ENCODE results near the gene GRIA4.
"Not testable (repeated sequence)": the region's sequence is repeated elsewhere in the genome, so short reads cannot be mapped to it uniquely, and the experiment has no call there.

The GRIA4 gene

GRCh38 chr11:105763594-105763993 lies 153.7 kb downstream of the GRIA4 start:
- DNase-seq (ENCODE audit: insufficient read length, low spot score) (no peak), FAIRE-seq (no peak)
- no peak for TF ChIP-seq POU2F2 (IDR thresholded peaks at IDR 0.05; ENCODE audit: low read depth, low read length)
- TF ChIP-seq POLR2AphosphoS5 (IDR thresholded peaks at IDR 0.05; ENCODE audit: low read depth, low read length): no peak
- no peak for TF ChIP-seq PAX5 (IDR thresholded peaks at IDR 0.05; ENCODE audit: insufficient read depth, low read length, severe bottlenecking)
- TF ChIP-seq POLR2A (IDR thresholded peaks at IDR 0.05; ENCODE audit: low read depth, low read length): no peak

DNA sequence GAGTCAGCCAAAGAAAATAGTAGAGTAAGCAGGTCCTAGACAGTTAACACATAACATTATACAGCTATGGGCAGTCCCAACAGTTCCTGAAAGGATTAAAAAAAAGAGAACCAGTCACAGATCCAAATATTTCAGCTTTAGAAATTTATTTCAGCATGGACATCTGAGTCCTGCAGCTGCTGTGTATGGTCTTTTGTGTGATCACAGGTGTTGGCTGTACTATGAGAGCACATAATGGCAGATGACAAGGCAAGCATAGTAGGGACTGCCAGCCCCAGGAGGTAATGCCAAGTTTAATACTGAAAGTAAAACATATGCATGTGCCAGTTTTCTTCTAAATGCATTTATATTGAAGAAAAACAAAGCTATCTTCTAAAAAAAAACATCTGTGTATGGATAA lies 158.1 kb downstream of the GRIA4 start:
- FAIRE-seq: no peak
- no peak for DNase-seq (ENCODE audit: insufficient read length, low spot score)
- TF ChIP-seq PAX5 (IDR thresholded peaks at IDR 0.05; ENCODE audit: insufficient read depth, low read length, severe bottlenecking): no peak

DNA sequence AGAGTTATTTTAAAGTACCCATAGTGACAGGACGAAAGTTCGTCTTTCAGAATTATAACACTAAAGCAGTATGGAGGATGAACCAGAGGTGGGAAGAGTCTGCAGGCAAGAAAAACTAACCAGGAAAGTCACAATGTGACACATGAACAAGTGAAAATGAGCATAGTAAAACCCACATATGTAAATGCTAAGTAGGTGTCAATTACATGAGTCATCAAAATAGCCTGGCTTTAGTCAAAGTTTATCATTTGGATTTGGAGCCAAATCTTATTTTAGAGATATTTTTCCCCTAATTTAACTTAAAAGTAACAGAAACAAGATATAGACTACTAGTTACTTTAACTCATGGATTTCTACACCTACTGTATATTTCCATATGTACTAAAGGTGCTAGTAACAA lies 159.8 kb downstream of the GRIA4 start:
- DNase-seq (ENCODE audit: insufficient read length, low spot score) (no peak), FAIRE-seq (no peak)
- no peak for TF ChIP-seq POLR2A (IDR thresholded peaks at IDR 0.05; ENCODE audit: low read depth, low read length)

GRCh38 chr11:105773452-105773851 lies 163.6 kb downstream of the GRIA4 start:
- peak; percentile 82 for FAIRE-seq
- not testable (repeated sequence) for DNase-seq (ENCODE audit: insufficient read length, low spot score)

- no peak for FAIRE-seq
- no peak for DNase-seq (ENCODE audit: insufficient read length, low spot score)
- TF ChIP-seq POLR2AphosphoS5 (IDR thresholded peaks at IDR 0.05; ENCODE audit: low read depth, low read length) (no peak), SPI1 (IDR thresholded peaks at IDR 0.05; ENCODE audit: low read depth, low read length) (no peak), POU2F2 (IDR thresholded peaks at IDR 0.05; ENCODE audit: low read depth, low read length) (no peak), TAF1 (IDR thresholded peaks at IDR 0.05; ENCODE audit: low read depth, low read length) (no peak), POLR2A (IDR thresholded peaks at IDR 0.05; ENCODE audit: low read depth, low read length) (no peak), PAX5 (IDR thresholded peaks at IDR 0.05; ENCODE audit: insufficient read depth, low read length, severe bottlenecking) (no peak)
Measured at GRCh38 chr11:105774899-105775298, 165.0 kb downstream of the GRIA4 start.

DNA sequence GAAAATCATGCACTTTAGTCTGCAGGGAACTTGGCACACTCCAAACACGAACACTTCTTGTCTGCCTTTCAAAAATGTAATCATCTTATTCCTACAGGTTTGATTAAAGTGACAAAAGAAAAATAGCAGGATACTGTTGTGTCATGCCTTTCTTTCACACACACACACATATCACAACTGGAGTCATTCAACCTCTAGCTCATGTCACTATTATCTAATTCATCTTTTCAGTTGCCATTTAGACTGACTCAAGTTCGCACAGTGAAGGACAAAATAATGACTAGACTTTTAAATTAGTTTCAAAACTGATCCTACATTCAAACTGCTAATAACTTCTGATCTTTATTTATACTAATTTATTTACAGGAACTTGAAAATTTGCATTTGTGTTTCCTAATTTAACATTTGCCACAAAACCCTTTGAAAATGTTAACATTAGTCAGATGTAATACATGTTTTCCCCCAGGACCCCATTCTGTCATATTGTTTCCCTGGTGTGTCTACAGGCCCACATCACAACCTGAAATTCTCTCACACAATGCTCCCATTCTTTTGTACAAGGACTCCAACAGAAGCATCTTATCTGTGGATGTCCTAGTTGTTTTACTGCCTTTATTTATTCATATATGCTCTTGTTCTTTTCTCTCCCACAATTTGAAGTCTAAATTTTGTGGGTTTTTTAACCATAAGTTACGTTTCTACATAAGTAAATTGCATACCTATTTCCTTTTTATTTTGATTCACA lies 171.1 kb downstream of the GRIA4 start:
- TF ChIP-seq PAX5 (IDR thresholded peaks at IDR 0.05; ENCODE audit: insufficient read depth, low read length, severe bottlenecking) (no peak), TAF1 (IDR thresholded peaks at IDR 0.05; ENCODE audit: low read depth, low read length) (no peak), POLR2AphosphoS5 (IDR thresholded peaks at IDR 0.05; ENCODE audit: low read depth, low read length) (no peak)
- no peak for FAIRE-seq
- no peak for DNase-seq (ENCODE audit: insufficient read length, low spot score)

GRCh38 chr11:105781807-105782206 lies 171.9 kb downstream of the GRIA4 start:
- DNase-seq (ENCODE audit: insufficient read length, low spot score) (no peak), FAIRE-seq (no peak)
- TF ChIP-seq POU2F2 (IDR thresholded peaks at IDR 0.05; ENCODE audit: low read depth, low read length) (no peak), POLR2AphosphoS5 (IDR thresholded peaks at IDR 0.05; ENCODE audit: low read depth, low read length) (no peak), SPI1 (IDR thresholded peaks at IDR 0.05; ENCODE audit: low read depth, low read length) (no peak), PAX5 (IDR thresholded peaks at IDR 0.05; ENCODE audit: insufficient read depth, low read length, severe bottlenecking) (no peak), POLR2A (IDR thresholded peaks at IDR 0.05; ENCODE audit: low read depth, low read length) (no peak), TAF1 (IDR thresholded peaks at IDR 0.05; ENCODE audit: low read depth, low read length) (no peak)

DNA sequence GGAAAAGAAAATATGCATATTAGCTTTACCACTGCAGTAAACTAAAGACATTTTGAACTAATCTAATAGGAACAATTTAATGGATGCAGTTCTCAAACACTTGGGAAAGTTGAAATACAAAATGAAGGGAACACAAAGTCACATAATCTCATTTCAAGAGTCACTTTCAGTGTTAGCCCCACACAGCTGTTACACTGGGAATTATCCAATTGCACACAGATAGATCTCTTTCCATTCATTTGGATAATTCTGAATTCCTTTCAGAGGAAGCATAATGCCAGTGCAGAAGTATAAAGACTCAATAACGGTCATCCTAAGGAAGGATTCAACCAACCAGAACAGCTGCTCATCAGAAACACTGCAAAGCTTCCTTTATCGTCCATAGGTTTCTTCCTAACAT lies 173.3 kb downstream of the GRIA4 start:
- TF ChIP-seq SPI1 (IDR thresholded peaks at IDR 0.05; ENCODE audit: low read depth, low read length) (no peak), POLR2AphosphoS5 (IDR thresholded peaks at IDR 0.05; ENCODE audit: low read depth, low read length) (no peak), PAX5 (IDR thresholded peaks at IDR 0.05; ENCODE audit: insufficient read depth, low read length, severe bottlenecking) (no peak), TAF1 (IDR thresholded peaks at IDR 0.05; ENCODE audit: low read depth, low read length) (no peak), POU2F2 (IDR thresholded peaks at IDR 0.05; ENCODE audit: low read depth, low read length) (no peak), POLR2A (IDR thresholded peaks at IDR 0.05; ENCODE audit: low read depth, low read length) (no peak)
- FAIRE-seq (no peak), DNase-seq (ENCODE audit: insufficient read length, low spot score) (no peak)

- FAIRE-seq; DNase-seq (ENCODE audit: insufficient read length, low spot score): not testable (repeated sequence)
Measured at GRCh38 chr11:105785850-105786249, 176.0 kb downstream of the GRIA4 start.

GRCh38 chr11:105786741-105787140 lies 176.9 kb downstream of the GRIA4 start:
- TF ChIP-seq POLR2AphosphoS5 (IDR thresholded peaks at IDR 0.05; ENCODE audit: low read depth, low read length) (no peak), PAX5 (IDR thresholded peaks at IDR 0.05; ENCODE audit: insufficient read depth, low read length, severe bottlenecking) (no peak), SPI1 (IDR thresholded peaks at IDR 0.05; ENCODE audit: low read depth, low read length) (no peak), POLR2A (IDR thresholded peaks at IDR 0.05; ENCODE audit: low read depth, low read length) (no peak), TAF1 (IDR thresholded peaks at IDR 0.05; ENCODE audit: low read depth, low read length) (no peak), POU2F2 (IDR thresholded peaks at IDR 0.05; ENCODE audit: low read depth, low read length) (no peak)
- DNase-seq (ENCODE audit: insufficient read length, low spot score) (no peak), FAIRE-seq (no peak)

DNA sequence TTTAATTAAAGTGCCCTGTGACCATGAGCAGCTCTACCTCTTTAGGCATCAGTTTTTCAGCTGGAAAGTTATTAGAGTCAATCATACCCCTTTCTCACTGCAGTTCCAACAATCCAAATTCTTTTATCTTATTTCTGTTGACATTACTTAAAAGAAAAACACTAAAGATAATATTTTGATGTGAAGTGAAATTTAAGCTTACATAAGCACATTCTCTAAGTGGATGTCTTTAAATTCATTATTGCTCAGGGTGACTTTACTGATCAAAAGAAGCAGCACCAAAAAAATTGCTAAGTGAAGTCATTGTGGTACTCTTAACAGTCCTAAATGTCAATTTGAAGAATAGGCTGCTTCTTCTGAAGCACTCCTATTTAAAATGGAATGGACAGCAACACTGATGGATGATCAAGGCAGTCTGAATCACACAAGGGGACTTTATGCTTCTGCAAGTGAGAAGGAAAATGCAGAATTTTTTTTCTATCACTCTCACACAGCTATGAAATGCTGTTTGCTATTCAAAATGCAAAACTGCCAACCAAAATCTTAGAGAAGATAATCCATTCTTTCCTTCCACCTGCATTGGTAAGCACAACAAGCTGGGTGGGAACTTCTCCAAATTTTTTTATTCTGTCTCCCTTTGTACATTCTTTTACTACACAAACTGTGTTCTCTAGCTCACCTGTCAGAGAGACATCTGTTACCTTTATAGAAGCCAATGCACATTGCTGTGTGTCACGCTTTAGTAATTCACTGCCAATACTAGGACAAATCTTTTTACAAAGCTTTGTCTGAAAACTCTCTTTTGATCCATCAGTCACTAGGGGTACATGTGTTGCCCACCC lies 179.9 kb downstream of the GRIA4 start:
- FAIRE-seq: no peak

More for the DNA sequence above, 179.9 kb downstream of the GRIA4 start:
- no peak for DNase-seq (ENCODE audit: insufficient read length, low spot score)
- no peak for TF ChIP-seq TAF1 (IDR thresholded peaks at IDR 0.05; ENCODE audit: low read depth, low read length)
- TF ChIP-seq POLR2AphosphoS5 (IDR thresholded peaks at IDR 0.05; ENCODE audit: low read depth, low read length): no peak
- TF ChIP-seq POLR2A (IDR thresholded peaks at IDR 0.05; ENCODE audit: low read depth, low read length): no peak
- no peak for TF ChIP-seq POU2F2 (IDR thresholded peaks at IDR 0.05; ENCODE audit: low read depth, low read length)
- no peak for TF ChIP-seq SPI1 (IDR thresholded peaks at IDR 0.05; ENCODE audit: low read depth, low read length)
- TF ChIP-seq PAX5 (IDR thresholded peaks at IDR 0.05; ENCODE audit: insufficient read depth, low read length, severe bottlenecking): no peak
